GM12874 (cell line): ENCODE data around the gene CTXN2.

ENCODE experiments used
- CTCF ChIP-seq: IDR thresholded peaks from 2 replicates; pipeline ENCODE4 v1.5.1; 2011; ENCODE audit warnings: low read depth, mild to moderate bottlenecking, control low read depth, low read length, moderate library complexity; ENCODE audit not compliant: insufficient read depth

Gene CTXN2

GRCh38 chr15:48182749-48183148, 8.7 kb upstream of the CTXN2 start:
- no peak for TF ChIP-seq CTCF

GRCh38 chr15:48185529-48185928, 5.9 kb upstream of the CTXN2 start:
- TF ChIP-seq CTCF = no peak

GRCh38 chr15:48186271-48186670, 5.2 kb upstream of the CTXN2 start:
- TF ChIP-seq CTCF = no peak

- no peak for TF ChIP-seq CTCF
Measured at GRCh38 chr15:48190932-48191573, 412 bp upstream of the CTXN2 start.

- no peak for TF ChIP-seq CTCF
Measured at GRCh38 chr15:48202068-48202467, 10.6 kb downstream of the CTXN2 start.

GRCh38 chr15:48205981-48206380, 14.5 kb downstream of the CTXN2 start, which contains the start of gene SLC12A1:
SLC12A1 (plus strand) TSS chr15:48206302; CDS start chr15:48207720, 1,418 bp downstream.
- TF ChIP-seq CTCF = no peak

- TF ChIP-seq CTCF = no peak
Measured at GRCh38 chr15:48221261-48221660, 29.8 kb downstream of the CTXN2 start.
